Measurements from ENCODE around the gene MAP2K1. TPM values are rescaled to one million over a fixed set of nuclear protein-coding genes. Genes with fewer than 3 reads are reported as not detected.

The MAP2K1 gene
- total RNA-seq, 6 experiments from 2014 or later, result 45.2 to 64.7 (median 49.5) TPM

DNA sequence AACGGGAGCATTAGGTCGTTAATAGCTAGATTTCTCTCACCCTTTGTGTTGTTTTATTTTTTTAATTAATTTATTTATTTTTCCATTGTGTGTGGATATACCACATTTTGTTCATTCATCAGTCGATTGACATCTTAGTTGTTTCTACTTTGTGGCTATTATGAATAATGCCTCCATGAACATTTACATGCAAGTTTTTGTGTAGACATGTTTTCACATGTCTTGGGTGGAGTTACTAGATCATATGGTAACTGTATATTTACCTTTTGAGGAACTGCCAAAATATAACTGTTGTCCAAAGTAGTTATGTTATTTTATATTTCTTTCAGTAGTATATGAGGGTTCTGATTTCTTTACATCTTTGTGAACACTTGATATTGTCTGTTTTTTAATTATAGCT lies 137.2 kb downstream of the MAP2K1 start:
- TF ChIP-seq, protein P1, sequence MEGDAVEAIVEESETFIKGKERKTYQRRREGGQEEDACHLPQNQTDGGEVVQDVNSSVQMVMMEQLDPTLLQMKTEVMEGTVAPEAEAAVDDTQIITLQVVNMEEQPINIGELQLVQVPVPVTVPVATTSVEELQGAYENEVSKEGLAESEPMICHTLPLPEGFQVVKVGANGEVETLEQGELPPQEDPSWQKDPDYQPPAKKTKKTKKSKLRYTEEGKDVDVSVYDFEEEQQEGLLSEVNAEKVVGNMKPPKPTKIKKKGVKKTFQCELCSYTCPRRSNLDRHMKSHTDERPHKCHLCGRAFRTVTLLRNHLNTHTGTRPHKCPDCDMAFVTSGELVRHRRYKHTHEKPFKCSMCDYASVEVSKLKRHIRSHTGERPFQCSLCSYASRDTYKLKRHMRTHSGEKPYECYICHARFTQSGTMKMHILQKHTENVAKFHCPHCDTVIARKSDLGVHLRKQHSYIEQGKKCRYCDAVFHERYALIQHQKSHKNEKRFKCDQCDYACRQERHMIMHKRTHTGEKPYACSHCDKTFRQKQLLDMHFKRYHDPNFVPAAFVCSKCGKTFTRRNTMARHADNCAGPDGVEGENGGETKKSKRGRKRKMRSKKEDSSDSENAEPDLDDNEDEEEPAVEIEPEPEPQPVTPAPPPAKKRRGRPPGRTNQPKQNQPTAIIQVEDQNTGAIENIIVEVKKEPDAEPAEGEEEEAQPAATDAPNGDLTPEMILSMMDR (IDR thresholded peaks at IDR 0.05), result no peak
- Mint-ChIP-seq H3K9me3 (no peaks in the 10 kb centered on the region), H3K27ac (no peak overlapping the region), H3K36me3 (ENCODE audit: low read depth) (peaks cover 22% of the 10 kb centered on the region), H3K27me3 (ENCODE audit: insufficient read depth) (no peaks in the 10 kb centered on the region; the same call in 1 of the 2 replicates), H3K4me1 (ENCODE audit: low read depth) (0 out of 2 replicates have a peak, but pooled peaks cover 5% of the 10 kb centered on the region), H3K4me3 (no peak overlapping the region)
- no peak for DNase-seq

DNA sequence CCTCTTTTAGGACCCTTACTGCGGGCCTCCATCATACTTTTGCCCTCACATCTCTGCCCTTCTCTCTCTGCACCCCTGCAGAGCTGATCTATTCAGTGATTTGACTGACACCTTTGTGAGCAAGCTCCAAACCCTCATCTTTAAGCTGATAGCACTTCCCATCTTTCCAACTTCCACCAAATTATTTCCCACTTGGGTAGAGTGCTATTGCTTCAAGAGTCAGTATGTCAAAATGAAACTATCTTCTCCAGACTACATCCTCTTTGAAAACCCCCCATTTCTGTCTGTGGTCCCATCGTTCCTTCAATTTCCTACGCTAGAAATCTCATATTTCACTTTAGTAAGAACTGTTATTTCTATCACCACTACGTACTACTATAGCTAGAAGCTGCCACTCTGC lies 138.1 kb downstream of the MAP2K1 start:
- H3K4me1 Mint-ChIP-seq (ENCODE audit: low read depth), result 0 out of 2 replicates have a peak, but pooled peaks cover 5% of the 10 kb centered on the region
- TF ChIP-seq, protein P1 (IDR thresholded peaks at IDR 0.05), result no peak
- peaks cover 29% of the 10 kb centered on the region for H3K36me3 Mint-ChIP-seq (ENCODE audit: low read depth)
- no peak overlapping the region for H3K27ac Mint-ChIP-seq
- no peaks in the 10 kb centered on the region; the same call in 1 of the 2 replicates for H3K27me3 Mint-ChIP-seq (ENCODE audit: insufficient read depth)
- no peaks in the 10 kb centered on the region for H3K9me3 Mint-ChIP-seq
- DNase-seq, result no peak
- H3K4me3 Mint-ChIP-seq, result no peak overlapping the region

DNA sequence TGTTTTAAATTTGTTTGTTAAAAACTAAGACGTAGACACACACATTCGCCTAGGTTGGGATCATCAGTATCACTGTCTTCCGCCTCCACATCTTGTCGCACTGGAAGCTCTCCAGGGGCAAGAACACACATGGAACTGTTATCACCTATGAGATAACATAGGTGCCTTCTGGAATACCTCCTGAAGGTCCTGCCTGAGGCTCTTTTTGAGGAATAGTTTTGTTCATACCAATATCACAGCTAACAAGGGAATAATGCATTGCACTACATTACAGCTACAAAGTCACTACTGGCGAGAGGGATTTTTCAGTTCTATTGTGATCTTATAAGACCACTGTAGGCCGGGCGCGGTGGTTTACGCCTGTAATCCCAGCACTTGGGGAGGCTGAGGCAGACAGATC lies 148.3 kb downstream of the MAP2K1 start:
- no peak overlapping the region for H3K4me3 Mint-ChIP-seq
- H3K9me3 Mint-ChIP-seq, result no peaks in the 10 kb centered on the region
- TF ChIP-seq, protein P1 (IDR thresholded peaks at IDR 0.05), result no peak
- no peak overlapping the region for H3K27ac Mint-ChIP-seq
- H3K27me3 Mint-ChIP-seq (ENCODE audit: insufficient read depth), result no peaks in the 10 kb centered on the region
- peaks cover 21% of the 10 kb centered on the region for H3K36me3 Mint-ChIP-seq (ENCODE audit: low read depth)
- H3K4me1 Mint-ChIP-seq (ENCODE audit: low read depth), result no peaks in the 10 kb centered on the region
- DNase-seq, result no peak

Small RNAs within 50 kb of the gene (microRNA-seq; reads per million reads assigned to microRNA genes)
- gene MIR4512, result not detected

Other genes starting within 250 kb of the MAP2K1 start
- gene MEGF11, start 133.2 kb upstream of the MAP2K1 start, total RNA-seq (2021; fragmentation: NEBNext Ultra II Directional; extraction: Animal tissue kit (Norgen Biotek cat#: 25700)), result not detected
- 10 to 100 TPM; 10.6 to 14.9 (median 13.5) TPM for gene DIS3L, start 93.3 kb upstream of the MAP2K1 start, total RNA-seq (2021; fragmentation: NEBNext Ultra II Directional; extraction: Animal tissue kit (Norgen Biotek cat#: 25700))
- 10 to 100 TPM in 5 of 6 experiments, 1 to 10 TPM in 1; 7.8 to 15.7 (median 14.4) TPM for gene TIPIN, start 30.2 kb upstream of the MAP2K1 start, total RNA-seq (2021; fragmentation: NEBNext Ultra II Directional; extraction: Animal tissue kit (Norgen Biotek cat#: 25700))
- 10 to 100 TPM; 17.6 to 27.5 (median 22.5) TPM for gene SNAPC5, start 110.8 kb downstream of the MAP2K1 start, total RNA-seq (2021; fragmentation: NEBNext Ultra II Directional; extraction: Animal tissue kit (Norgen Biotek cat#: 25700))
- 1,000 to 10,000 TPM; 2,685 to 3,032 (median 2,841) TPM for gene RPL4, start 117.9 kb downstream of the MAP2K1 start, total RNA-seq (2021; fragmentation: NEBNext Ultra II Directional; extraction: Animal tissue kit (Norgen Biotek cat#: 25700))
- gene ZWILCH, start 118.4 kb downstream of the MAP2K1 start, total RNA-seq (2021; fragmentation: NEBNext Ultra II Directional; extraction: Animal tissue kit (Norgen Biotek cat#: 25700)), result 10 to 100 TPM; 18.5 to 30.0 (median 25.9) TPM
- gene LCTL, start 179.1 kb downstream of the MAP2K1 start, total RNA-seq (2021; fragmentation: NEBNext Ultra II Directional; extraction: Animal tissue kit (Norgen Biotek cat#: 25700)), result under 1 TPM; 0.12 to 0.76 (median 0.74) TPM